ENCODE results near the gene MANBA.

The MANBA gene

DNA sequence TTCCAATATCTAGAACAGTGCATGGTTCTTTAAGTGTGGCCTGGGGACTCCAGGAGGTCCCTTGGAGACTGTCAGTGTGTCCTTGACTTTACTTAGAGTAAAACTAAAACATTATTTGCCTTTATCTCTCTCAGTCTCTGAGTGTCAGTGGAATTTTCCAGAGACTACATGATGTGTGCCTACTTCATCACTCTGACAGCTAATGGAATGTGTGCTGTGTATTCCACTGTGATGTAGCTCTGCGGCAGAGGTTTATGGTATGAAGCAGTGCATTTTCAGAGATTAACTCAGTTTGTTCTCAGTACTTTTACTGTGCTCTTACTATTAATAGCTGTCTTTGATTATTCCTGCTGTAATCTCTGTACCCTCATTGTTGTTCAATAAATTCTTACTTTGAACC is 85.6 kb downstream of the MANBA start:
- DNase-seq: no peak

- DNase-seq: no peak
Observed at GRCh38 chr4:102667001-102667400, 93.8 kb downstream of the MANBA start.

- DNase-seq: no peak
Observed at GRCh38 chr4:102665527-102665926, 95.2 kb downstream of the MANBA start.

- DNase-seq: no peak
Observed at GRCh38 chr4:102663073-102663472, 97.7 kb downstream of the MANBA start.

GRCh38 chr4:102657206-102657605 is 103.6 kb downstream of the MANBA start:
- no peak for DNase-seq

GRCh38 chr4:102647117-102647516 is 113.7 kb downstream of the MANBA start:
- no peak for DNase-seq

- no peak for DNase-seq
Observed at GRCh38 chr4:102642631-102643298, 118.0 kb downstream of the MANBA start.

DNA sequence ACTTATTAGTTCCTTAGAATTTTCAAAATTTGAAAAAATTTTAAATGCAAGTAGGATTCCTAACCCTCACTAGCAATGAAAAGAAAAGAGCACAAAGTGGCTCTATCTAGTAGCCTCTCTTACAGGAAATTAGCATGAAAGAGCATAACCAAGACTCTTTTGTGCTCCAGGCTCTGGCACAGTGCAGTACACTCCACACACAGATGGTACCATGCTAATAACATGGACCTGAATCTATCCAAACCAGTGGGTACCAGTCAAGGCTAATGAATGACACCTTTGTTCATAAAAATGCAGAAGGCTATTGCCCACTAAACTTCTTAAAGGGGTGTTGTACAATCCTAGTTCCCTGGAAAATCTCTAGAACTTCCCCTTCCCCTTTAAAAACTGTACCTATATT is 119.0 kb downstream of the MANBA start:
- DNase-seq: no peak

DNA sequence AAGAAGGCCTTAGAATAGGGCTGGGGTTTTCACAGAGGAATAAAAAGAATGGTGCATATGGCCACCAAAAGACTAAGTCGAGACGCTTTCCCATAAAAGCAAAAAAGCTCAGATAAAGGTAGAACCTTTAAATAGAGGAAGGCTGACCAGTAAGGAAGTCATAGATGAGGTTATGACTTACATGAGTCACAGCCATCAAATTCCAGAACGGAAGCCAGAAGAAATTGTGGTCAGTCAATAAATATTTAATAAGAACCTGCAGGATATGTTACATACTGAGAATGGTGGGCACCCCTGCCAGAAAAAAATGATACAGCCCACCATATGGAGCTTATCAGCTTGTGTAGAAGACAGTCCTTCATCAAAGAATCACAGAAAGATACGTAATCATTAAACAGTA is 120.1 kb downstream of the MANBA start:
- DNase-seq: no peak

- no peak for DNase-seq
Observed at GRCh38 chr4:102639598-102639997, 121.2 kb downstream of the MANBA start.

GRCh38 chr4:102638621-102639020 is 122.1 kb downstream of the MANBA start:
- no peak for DNase-seq

GRCh38 chr4:102637391-102637790 is 123.4 kb downstream of the MANBA start:
- DNase-seq: peak; percentile 24 to 56

DNA sequence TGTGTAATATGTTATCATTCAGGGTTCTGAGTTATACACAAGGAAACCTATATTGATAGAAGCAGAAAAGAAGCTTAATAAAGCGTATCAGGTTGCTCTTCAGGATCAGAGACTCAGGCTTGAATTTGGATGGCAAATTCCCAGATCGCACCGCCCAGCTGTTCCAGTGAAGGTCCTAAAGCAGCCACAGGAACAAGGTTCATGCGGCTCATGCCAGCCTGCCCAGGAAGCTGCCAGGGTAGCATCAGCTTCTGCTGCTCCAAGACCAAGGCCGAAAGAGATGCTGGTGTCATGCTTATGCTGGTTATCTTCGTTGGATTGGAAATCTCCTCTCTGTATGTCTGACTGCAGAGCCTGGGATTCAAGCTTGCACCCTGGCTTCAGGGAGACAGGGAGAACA is 127.7 kb downstream of the MANBA start:
- no peak for DNase-seq

DNA sequence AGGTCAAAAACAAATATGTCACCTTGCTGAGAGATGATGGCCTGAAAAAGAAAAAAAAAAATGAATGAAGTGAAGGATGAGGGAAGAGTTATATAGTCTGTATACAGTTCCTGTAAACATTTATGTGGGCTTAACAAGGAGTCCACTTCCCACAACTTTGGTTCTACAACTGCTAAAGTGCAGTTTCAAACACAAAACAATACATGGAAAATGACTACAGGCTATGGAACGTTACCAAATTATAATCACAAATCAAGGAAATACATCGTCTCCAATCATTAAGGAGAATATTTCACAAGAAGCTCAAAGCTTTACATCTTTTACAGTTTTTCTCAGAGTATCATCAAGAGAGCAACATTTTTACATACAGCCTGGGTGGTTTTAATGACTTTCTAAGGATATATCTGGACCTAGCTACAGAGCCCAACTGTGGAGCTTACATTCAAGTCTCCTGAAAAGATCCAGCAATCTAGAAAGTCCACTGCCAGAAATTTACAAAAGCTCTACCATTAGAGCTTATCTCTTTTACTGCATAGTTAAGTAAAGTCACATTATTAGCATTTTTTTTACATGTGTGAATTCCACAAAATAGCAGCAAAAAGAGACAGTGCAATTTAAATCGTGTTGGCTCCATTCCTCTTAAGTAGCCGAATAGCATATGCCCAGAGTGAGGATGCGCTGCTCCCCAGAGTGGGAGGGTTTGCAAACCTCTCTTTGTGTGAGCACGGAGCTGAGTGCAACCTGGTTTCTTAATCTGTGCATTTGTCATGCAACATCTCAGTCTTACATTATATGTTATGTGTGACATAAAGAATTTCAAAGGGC is 128.3 kb downstream of the MANBA start:
- no peak for DNase-seq

DNA sequence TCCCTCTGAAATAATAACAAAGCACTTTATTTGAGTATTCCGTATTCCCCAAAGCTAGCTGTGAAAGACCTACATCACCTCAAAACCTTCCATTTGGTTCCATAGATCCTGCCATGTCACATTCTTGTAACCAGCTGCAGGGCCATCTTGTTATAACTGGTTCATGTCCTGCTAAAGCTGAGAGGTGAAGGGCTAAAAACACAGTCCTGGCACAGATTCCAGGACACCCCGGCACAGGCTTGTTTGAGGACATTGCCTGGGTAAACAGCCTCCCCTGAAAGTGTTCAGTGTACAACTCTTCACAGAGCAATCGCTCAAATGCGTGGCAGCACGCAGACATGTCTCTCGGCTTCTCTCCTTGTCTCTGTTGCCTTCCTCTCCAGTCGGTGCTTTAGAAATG is 129.2 kb downstream of the MANBA start:
- DNase-seq: no peak

DNA sequence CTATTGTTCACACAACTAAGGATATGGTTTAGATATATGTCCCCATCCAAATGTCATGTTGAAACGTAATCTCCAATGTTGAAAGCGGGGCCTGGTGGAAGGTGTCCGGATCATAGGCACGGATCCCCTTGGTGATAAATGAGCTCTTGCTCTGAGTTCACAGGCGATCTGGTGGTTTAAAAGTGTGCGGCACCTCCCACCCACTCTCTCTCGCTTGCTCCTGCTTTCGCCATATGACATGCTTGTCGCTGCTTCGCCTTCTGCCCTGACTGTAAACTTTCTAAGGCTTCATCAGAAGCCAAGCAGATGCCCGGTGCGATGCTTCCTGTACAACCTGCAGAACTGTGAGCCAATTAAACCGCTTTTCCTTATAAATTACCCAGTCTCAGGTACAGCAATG is 131.1 kb downstream of the MANBA start:
- no peak for DNase-seq

GRCh38 chr4:102627831-102628523 is 132.8 kb downstream of the MANBA start:
- no peak for DNase-seq

DNA sequence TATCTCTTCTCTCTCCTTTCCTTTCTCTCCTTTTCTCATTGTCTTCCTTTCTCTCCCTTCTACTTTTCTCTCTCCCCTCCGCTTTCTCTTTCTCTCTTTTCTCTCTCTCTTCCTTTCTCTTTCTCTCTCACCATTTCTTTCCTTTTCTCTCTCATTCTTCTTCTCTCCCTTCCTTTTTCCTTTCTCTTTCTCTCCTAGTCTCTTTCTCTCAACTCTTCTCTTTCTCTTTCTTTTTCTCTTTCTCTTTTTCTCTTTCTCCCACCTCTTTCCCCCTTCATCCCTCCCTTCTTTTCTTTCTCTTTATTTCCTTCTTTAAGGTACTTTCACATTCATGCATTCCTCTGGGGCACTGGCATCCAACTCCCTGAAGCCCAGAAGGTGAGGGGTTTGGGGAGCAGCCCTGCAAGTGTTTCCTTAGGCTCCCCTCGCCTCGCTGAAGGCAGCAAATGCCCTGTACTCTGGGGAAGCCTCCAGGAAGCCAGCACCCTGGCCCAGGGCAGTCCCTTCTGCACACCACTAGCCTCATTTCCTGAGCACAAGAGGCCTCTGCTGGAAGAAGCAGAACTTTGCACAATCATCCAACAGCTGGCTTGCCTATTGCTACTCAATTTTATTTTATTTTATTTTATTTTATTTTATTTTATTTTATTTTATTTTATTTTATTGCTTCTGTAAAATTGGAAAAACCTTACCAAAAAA is 135.4 kb downstream of the MANBA start:
- DNase-seq: peak; percentile 40 to 57

DNA sequence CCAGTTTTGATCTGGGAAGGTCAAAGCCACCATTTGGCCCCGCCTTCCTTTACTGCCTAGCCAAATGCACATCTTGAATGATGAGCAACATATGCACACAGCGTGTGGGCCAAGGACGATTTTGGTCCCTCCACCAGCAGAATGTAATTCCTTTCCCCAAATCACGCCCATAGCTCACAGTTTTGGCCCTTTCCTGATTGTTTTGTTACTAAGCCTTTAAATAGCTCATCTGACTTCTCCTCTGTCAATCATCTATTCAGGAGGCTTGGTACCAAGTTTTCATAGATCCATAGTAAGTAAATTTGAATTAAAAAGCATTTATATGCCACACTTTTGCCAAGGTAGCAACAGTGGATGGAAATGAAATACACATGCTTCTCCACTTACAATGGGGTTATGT is 136.3 kb downstream of the MANBA start:
- no peak for DNase-seq

GRCh38 chr4:102623622-102624021 is 137.1 kb downstream of the MANBA start:
- DNase-seq: no peak

DNA sequence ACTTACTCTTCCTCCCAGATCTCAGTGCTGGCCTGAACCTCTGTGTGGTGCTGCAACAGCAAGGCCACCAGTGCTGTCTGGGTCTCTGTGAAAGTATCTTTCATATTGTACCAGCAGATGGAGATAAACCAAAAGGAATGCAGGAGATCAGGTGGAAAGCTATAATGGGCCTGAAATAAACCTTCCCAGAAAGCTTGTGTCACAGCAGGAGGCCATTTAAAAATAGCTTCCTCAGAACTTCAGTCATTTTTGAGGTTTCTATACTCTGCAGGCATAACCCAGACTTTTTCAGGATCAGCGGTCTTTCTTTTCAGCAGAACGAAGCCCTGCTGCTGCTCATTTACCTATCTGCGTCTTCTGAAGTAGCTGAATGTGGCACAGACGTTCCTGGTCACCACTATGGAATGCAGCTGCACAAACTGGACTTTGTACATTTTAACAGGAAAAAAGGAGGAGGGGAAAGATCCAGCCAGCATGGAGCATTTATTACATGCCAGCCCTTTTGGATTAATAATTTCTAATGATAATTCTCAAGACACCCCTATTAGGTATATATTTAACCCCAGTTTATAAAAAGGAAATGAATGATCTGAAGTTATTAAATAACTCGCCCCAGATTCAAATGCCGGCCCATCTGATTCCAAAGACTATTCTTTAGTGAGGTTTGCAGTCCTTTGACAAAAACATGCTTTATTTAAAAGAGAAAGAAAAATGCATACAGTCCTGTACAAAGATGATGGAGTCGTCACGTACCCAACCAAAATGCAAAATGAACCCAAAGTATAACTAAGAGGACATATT is 139.9 kb downstream of the MANBA start:
- DNase-seq: peak; percentile 14 to 16

Data from inflammatory macrophage (primary cell).